Mucosa of rectum (tissue), 2 donors: Measurements from ENCODE around the gene RILP.
"Not testable (repeated sequence)": the region's sequence is repeated elsewhere in the genome, so short reads cannot be mapped to it uniquely, and the experiment has no call there.

ENCODE experiments used
- H3K27ac ChIP-seq, 2 donors: one replicate each; pipeline ENCODE4 v1.7.0; 2013; ENCODE audit warnings: inconsistent platforms in 2 of 2, low read depth in 2 of 2, low read length in 2 of 2
- H3K27me3 ChIP-seq, 2 donors: one replicate each; pipeline ENCODE4 v1.7.0; 2013; ENCODE audit warnings: low read length in 2 of 2; ENCODE audit not compliant: control insufficient read depth in 2 of 2, insufficient read depth in 2 of 2
- H3K36me3 ChIP-seq, 2 donors: one replicate each; pipeline ENCODE4 v1.7.0; 2013; ENCODE audit warnings: low read length in 2 of 2; ENCODE audit not compliant: control insufficient read depth in 2 of 2, insufficient read depth in 2 of 2
- H3K4me1 ChIP-seq, 2 donors: one replicate each; pipeline ENCODE4 v1.7.0; 2013; ENCODE audit warnings: low read length in 2 of 2, mild to moderate bottlenecking in 1 of 2; ENCODE audit not compliant: control insufficient read depth in 2 of 2, insufficient read depth in 2 of 2
- H3K4me3 ChIP-seq, 2 donors: one replicate each; pipeline ENCODE4 v1.7.0; 2013; ENCODE audit warnings: low read length in 2 of 2
- H3K9ac ChIP-seq, 2 donors: one replicate each; pipeline ENCODE4 v1.7.0; 2013; ENCODE audit warnings: low read length in 2 of 2, low read depth in 1 of 2, mild to moderate bottlenecking in 1 of 2
- H3K9me3 ChIP-seq, 2 donors: one replicate each; pipeline ENCODE4 v1.7.0; 2013; ENCODE audit warnings: low read length in 2 of 2; ENCODE audit not compliant: control insufficient read depth in 2 of 2
- donor health status: healthy.
- donor health status: Normal muscosa, but diverticular disease.

Gene RILP

DNA sequence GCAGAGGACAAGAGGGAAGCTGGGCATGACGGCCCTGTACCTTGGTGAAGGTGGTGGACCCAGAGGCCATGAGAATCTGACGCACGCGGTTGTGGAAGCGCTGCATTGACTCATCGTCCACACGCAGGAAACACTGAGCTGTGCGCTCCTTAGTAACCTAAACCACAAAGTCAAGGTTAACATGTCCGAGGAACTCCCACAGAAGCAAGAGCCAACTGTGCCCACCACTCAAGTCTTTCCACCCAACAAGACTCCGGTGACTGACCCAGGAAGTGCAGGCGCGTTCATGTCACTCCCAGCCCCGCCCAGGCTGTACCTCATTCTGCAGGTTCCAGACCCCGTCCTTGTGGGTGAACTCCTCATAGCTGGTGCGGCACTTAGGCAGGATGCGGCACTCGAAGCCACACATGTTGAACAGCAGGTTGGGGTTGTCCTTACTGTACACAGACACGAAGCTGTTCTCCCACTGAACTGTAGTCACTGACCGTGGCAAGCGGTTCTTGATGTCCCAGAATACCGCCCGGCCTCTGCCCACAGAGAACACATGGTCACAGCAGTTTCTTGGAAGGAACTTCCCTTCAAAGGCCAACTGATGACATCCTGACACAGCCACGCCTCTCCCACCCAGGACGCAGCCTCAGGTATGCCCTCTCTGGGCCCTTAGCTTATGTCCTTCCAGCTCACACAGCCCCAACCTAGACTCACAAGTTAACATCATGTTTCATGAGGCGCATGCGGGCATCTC, 23.5 kb upstream of the RILP start:
- no peak overlapping the region for H3K27ac ChIP-seq
- no peak overlapping the region for H3K4me3 ChIP-seq
- no peaks in the 10 kb centered on the region for H3K27me3 ChIP-seq
- H3K9ac ChIP-seq, result no peak overlapping the region
- peaks cover 74 to 82% of the 10 kb centered on the region in 2 donors for H3K36me3 ChIP-seq
- peaks cover 0 to 3% of the 10 kb centered on the region in 2 donors for H3K4me1 ChIP-seq
- H3K9me3 ChIP-seq, result no peaks in the 10 kb centered on the region

DNA sequence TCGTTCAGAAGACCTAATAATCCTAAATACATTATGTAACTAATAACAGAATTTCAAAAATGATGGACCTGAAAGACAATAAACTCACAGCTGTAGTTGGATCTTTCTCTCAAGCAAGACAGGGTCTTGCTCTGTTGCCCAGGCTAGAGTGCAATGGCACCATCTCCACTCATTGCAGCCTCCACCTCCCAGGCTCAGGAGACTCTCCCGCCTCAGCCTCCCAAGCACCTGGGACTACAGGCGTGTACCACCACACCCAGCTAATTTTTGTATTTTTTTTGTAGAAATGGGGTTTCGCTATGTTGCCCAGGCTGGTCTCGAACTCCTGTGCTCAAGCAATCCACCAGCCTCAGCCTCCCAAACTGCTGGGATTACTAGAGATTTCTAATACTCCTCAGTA, 14.3 kb upstream of the RILP start:
- not testable (repeated sequence) for H3K27me3 ChIP-seq, H3K4me1 ChIP-seq, H3K27ac ChIP-seq, H3K4me3 ChIP-seq, H3K9me3 ChIP-seq, H3K9ac ChIP-seq
- peaks cover 66 to 72% of the 10 kb centered on the region in 2 donors for H3K36me3 ChIP-seq

GRCh38 chr17:1661045-1661444, 11.4 kb upstream of the RILP start:
- H3K4me3 ChIP-seq, result no peak overlapping the region
- no peaks in the 10 kb centered on the region for H3K27me3 ChIP-seq
- no peak overlapping the region for H3K9ac ChIP-seq
- peaks cover 71 to 82% of the 10 kb centered on the region in 2 donors for H3K36me3 ChIP-seq
- no peaks in the 10 kb centered on the region for H3K9me3 ChIP-seq
- H3K4me1 ChIP-seq, result no peaks in the 10 kb centered on the region
- H3K27ac ChIP-seq, result no peak overlapping the region

- Histone ChIP-seq H3K4me3 (no peak overlapping the region), H3K4me1 (no peaks in the 10 kb centered on the region), H3K9me3 (no peaks in the 10 kb centered on the region), H3K27me3 (no peaks in the 10 kb centered on the region), H3K27ac (no peak overlapping the region), H3K36me3 (peaks cover 84 to 89% of the 10 kb centered on the region in 2 donors), H3K9ac (no peak overlapping the region)
These were observed 8.4 kb upstream of the RILP start for GRCh38 chr17:1658100-1658499.

DNA sequence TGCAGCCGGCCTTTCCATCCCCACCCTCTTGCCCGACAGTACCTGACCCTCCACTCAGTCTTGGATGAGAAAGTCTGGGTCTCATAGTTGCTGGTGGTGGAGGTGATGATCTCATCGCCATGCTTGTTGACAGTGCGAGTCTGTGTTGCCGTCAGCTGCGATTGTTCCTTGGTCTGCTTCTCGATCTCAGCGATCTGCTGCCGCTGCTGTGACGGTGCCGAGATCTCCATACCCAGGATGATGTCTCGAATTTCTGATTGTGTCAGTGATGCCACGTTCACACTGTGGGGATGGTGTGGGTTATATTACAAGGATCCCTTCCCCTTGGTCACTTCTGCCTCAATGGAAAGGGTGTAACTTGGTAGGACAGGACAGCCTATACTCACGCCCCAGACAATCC, 4.1 kb upstream of the RILP start:
- H3K4me3 ChIP-seq, result no peak overlapping the region
- H3K4me1 ChIP-seq, result peaks cover 15 to 19% of the 10 kb centered on the region in 2 donors
- no peaks in the 10 kb centered on the region for H3K9me3 ChIP-seq
- H3K9ac ChIP-seq, result no peak overlapping the region
- peaks cover 73 to 74% of the 10 kb centered on the region in 2 donors for H3K36me3 ChIP-seq
- H3K27ac ChIP-seq, result no peak overlapping the region
- H3K27me3 ChIP-seq, result no peaks in the 10 kb centered on the region

DNA sequence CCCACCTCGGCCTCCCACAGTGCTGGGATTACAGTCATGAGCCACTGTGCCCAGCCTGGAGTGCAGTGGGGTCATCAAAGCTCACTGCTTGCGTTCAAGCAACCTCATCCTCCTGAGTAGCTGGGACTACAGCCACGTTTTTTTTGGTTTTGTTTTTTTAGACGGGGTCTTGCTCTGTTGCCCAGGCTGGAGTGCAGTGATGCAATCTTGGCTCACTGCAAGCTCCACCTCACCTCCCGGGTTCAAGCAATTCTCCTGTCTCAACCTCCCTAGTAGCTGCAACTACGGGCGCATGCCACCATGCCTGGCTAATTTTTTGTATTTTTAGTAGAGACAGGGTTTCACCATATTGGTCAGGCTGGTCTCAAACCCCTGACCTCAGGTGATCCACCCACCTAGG, 3.1 kb upstream of the RILP start:
- not testable (repeated sequence) for H3K9ac ChIP-seq, H3K4me3 ChIP-seq, H3K9me3 ChIP-seq, H3K27me3 ChIP-seq, H3K27ac ChIP-seq
- Histone ChIP-seq H3K4me1 (peaks cover 24 to 28% of the 10 kb centered on the region in 2 donors), H3K36me3 (peaks cover 65 to 66% of the 10 kb centered on the region in 2 donors)

DNA sequence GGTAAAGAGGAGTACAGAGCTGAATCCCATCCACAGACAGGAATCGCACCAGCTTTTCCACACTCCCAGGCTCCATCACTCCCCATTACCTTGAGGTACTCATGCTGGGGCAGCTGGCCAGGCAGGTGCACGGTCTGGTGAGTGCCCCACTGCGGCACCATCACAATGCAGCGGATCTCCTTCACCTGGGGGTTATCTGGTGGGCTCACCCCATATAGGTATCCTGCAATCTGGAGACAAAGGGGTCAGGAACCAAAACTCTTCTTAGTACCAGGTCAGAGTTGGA, 1.8 kb upstream of the RILP start:
- Histone ChIP-seq H3K4me3 (no peak overlapping the region), H3K4me1 (peaks cover 28 to 32% of the 10 kb centered on the region in 2 donors), H3K9ac (no peak overlapping the region), H3K9me3 (no peaks in the 10 kb centered on the region), H3K27ac (no peak overlapping the region), H3K27me3 (no peaks in the 10 kb centered on the region), H3K36me3 (peaks cover 57 to 62% of the 10 kb centered on the region in 2 donors)

DNA sequence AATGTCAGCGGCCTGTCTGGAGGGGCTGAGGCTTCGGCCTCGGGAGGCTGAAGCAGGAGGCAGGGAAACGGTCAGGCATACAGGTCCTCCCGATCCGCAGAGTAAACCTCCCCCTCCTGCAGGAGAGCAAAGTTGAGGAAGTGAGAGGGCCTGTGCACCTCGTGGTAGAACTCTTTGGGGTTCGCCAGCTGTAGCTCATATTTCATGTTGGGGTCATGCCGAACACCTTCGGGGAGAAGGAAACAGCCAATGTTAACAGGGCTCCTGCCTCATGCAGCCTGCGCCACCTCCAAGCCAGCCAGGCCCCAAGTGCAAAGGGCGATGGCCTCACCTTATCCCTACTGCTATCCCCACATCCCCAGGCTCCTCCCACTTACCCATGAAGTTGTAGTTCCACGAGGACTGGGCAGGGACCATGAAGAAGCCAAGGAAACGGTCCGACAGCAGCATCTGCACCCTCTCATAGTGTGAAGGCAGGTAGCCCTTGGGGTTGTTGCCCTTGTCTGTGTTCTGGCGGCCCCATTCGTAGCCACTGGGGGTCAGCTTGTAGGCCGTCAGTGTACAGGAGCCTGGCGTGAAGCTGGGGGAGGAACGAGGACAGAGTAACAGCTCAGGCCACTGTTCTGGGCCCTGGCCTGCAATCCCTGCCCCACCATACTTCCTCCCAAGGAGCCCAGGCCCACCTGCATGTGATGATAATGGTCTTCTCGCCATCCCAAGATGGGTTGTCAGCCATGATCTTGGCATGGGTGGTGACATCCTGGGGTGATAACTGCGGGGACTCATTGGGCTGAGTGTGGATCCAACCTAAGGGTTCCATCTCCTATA, 1.3 kb upstream of the RILP start:
- Histone ChIP-seq H3K9ac (peak overlapping the region; percentile 11 to 95), H3K4me3 (peak overlapping the region; percentile 20 to 33), H3K4me1 (peaks cover 28 to 33% of the 10 kb centered on the region in 2 donors), H3K9me3 (no peaks in the 10 kb centered on the region), H3K36me3 (peaks cover 57% of the 10 kb centered on the region in 2 donors), H3K27ac (peak overlapping the region; percentile 99 to 100), H3K27me3 (no peaks in the 10 kb centered on the region)

- Histone ChIP-seq H3K27ac (peak overlapping the region; percentile 99 to 100), H3K4me3 (peak overlapping the region; percentile 72 to 77), H3K4me1 (peaks cover 33 to 39% of the 10 kb centered on the region in 2 donors), H3K36me3 (peaks cover 42 to 48% of the 10 kb centered on the region in 2 donors), H3K9ac (peak overlapping the region; percentile 76 to 95), H3K27me3 (no peaks in the 10 kb centered on the region), H3K9me3 (no peaks in the 10 kb centered on the region)
These were observed 463 bp downstream of the RILP start for GRCh38 chr17:1648963-1649843.
